Measurements from ENCODE around the gene DPH1. TPM values are rescaled to one million over a fixed set of nuclear protein-coding genes. Genes with fewer than 3 reads are reported as not detected.

DPH1 gene
- total RNA-seq, 1 donor from 2014 or later: 36.2 TPM

DNA sequence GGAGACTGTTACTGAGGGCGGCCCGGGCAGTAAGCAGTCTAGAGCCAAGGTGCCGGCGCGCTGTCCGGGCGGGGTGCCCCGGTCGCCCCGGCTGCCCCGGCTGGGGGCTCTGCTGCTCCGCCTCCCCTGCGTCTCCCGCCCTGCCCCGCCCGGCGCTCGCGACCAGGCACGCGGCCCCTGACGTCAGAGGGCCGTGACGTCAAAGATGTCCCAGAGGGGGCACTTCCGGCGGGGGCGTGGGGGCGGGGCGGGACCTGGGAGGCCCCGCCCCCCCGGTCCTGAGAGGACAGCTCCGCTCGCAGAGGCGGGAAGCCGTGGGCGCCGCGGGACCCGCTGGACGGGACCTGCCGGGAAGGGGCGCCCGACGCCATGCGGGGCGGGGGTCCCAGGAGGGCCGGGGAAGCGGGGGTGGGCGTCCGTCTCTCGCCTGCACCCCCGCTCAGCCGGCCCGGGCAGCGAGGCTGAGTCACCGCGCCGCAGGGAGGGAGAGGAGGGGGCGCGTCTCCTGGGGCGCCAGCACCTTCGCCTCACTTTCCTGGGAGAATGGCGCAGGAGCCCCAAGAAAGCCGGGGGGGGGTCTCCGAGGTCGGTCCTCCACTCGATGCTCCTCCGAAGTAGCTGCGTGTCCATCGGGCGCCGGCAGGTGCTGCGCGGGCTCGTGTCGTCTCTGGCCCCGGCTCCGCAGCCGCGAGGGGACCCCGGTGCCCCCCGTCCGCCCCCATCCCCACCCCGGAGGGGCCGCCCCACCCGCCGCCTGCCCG, 20.5 kb downstream of the DPH1 start:
- no peak for DNase-seq (ENCODE audit: low read depth)

- no peak for DNase-seq (ENCODE audit: low read depth)
Observed at GRCh38 chr17:2051061-2051932, 21.3 kb downstream of the DPH1 start.

DNA sequence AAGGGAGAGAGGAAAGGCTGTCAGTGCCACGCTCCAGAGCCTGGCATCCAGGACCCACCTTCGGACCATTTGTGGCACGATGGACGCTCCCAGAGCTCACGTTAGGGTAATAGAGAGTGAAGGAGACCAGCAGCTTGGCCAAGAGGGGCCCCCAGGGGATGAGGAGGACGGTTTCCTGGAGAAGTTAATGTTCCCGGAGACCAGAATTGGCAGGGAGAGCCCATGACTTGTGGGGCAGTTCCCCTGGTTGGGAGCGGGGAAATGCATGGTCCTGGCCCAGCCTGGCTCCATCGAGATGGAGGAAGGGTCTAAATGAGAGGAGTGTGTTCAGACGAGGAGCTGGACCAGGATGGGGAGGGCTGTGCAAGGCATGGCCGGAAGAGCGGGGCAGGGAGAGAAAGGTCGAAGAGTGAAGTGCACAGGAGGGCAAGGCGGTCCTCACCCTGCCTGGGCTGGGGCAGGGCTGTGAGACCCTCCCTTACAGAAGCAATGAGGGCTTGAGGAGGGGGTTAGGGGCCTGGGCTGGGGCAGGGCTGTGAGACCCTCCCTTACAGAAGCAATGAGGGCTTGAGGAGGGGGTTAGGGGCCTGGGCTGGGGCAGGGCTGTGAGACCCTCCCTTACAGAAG, 22.1 kb downstream of the DPH1 start:
- no peak for DNase-seq (ENCODE audit: low read depth)

- no peak for DNase-seq (ENCODE audit: low read depth)
Observed at GRCh38 chr17:2053380-2054261, 23.7 kb downstream of the DPH1 start.

DNA sequence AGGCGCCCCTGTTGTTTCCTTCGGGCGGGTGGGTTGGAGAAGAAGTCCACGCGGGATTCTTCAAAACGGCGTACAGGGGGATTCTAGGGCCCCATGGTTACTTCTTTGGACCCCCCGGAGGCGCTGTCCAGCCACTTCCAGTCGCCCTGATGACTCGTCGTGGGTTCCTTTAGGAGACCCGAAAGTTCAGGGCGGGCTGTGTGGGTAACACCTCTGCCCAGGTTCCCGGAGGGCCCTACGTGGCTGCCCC, 24.2 kb downstream of the DPH1 start:
- no peak for DNase-seq (ENCODE audit: low read depth)

DNA sequence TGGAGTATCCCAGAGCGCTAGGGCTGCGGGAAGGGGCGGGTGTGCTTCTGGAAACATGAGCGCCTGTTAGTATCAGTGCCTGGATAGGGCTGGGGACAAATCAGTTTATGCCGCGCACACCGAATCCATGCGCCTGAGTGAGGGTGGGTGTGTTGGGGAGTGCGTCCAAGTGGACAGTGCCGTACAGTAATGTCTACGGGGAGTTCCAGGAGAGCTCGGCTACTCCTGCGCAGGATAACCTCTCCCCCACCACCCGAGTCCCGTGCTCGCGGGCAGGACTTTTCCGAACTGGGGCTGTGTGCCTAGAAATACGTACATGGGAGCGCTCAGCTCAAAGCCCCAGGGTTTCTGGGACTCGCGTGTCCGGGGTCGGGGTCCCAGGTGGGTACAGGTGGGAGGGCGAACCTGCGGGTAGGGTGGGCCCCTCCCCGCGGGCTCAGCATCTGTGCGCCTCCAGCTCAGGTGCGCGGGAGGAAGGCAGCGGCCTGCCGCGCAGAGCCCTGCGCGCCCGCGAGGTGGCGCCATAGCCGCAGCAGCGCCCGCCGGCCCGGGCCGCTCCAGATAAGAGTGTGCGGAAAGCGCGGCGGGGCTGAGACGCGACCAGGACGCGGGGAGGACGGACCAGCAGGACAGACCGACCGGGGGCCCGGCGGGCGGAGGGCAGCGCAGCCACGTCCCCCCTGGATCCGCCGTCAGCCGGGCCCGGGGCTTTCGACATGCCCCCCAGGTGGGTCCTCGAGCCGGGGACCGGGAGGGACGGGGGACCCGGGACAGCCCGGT, 24.7 kb downstream of the DPH1 start, which contains the start of gene HIC1:
TSS of gene HIC1 (plus strand) at position 592 of the 780 bp plus-strand sequence. CDS start 1,588 bp downstream, outside the sequence.
- no peak for DNase-seq (ENCODE audit: low read depth)

DNA sequence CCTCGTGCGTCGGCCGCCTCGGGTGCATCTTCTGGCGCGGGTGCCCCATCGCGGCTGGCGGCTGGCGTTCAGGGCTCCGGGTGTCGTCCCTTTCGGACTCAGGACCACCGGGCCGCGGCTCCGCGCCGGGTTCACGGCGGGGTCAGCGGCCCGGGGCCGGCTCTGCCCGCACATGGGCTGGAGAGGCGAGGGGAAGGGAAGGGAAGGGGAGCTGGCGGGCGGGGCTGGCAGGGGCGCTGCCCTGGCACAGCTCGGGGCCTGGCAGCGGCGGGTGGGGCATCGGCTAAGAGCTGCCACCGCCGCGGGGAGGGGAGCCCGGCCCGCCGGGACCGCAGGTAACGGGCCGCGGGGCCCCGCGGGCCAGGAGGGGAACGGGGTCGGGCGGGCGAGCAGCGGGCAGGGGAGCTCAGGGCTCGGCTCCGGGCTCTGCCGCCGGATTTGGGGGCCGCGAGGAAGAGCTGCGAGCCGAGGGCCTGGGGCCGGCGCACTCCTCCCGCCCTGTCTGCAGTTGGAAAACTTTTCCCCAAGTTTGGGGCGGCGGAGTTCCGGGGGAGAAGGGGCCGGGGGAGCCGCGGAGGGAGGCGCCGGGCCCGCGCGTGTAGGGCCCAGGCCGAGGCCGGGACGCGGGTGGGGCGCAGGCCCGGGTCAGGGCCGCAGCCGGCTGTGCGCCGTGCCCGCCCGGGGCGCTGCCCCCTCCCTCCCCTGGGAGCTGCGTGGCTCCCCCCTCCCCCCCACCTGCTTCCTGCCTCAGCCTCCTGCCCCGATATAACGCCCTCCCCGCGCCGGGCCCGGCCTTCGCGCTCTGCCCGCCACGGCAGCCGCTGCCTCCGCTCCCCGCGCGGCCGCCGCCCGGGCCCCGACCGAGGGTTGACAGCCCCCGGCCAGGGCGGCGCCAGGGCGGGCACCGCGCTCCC, 25.6 kb downstream of the DPH1 start:
- DNase-seq (ENCODE audit: low read depth): no peak

GRCh38 chr17:2056206-2057174, 26.5 kb downstream of the DPH1 start:
- no peak for DNase-seq (ENCODE audit: low read depth)

DNA sequence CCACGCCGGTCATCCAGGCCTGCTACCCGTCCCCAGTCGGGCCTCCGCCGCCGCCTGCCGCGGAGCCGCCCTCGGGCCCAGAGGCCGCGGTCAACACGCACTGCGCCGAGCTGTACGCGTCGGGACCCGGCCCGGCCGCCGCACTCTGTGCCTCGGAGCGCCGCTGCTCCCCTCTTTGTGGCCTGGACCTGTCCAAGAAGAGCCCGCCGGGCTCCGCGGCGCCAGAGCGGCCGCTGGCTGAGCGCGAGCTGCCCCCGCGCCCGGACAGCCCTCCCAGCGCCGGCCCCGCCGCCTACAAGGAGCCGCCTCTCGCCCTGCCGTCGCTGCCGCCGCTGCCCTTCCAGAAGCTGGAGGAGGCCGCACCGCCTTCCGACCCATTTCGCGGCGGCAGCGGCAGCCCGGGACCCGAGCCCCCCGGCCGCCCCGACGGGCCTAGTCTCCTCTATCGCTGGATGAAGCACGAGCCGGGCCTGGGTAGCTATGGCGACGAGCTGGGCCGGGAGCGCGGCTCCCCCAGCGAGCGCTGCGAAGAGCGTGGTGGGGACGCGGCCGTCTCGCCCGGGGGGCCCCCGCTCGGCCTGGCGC, 27.3 kb downstream of the DPH1 start:
- DNase-seq (ENCODE audit: low read depth): no peak

DNA sequence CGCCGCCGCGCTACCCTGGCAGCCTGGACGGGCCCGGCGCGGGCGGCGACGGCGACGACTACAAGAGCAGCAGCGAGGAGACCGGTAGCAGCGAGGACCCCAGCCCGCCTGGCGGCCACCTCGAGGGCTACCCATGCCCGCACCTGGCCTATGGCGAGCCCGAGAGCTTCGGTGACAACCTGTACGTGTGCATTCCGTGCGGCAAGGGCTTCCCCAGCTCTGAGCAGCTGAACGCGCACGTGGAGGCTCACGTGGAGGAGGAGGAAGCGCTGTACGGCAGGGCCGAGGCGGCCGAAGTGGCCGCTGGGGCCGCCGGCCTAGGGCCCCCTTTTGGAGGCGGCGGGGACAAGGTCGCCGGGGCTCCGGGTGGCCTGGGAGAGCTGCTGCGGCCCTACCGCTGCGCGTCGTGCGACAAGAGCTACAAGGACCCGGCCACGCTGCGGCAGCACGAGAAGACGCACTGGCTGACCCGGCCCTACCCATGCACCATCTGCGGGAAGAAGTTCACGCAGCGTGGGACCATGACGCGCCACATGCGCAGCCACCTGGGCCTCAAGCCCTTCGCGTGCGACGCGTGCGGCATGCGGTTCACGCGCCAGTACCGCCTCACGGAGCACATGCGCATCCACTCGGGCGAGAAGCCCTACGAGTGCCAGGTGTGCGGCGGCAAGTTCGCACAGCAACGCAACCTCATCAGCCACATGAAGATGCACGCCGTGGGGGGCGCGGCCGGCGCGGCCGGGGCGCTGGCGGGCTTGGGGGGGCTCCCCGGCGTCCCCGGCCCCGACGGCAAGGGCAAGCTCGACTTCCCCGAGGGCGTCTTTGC, 28.0 kb downstream of the DPH1 start:
- DNase-seq (ENCODE audit: low read depth): no peak

DNA sequence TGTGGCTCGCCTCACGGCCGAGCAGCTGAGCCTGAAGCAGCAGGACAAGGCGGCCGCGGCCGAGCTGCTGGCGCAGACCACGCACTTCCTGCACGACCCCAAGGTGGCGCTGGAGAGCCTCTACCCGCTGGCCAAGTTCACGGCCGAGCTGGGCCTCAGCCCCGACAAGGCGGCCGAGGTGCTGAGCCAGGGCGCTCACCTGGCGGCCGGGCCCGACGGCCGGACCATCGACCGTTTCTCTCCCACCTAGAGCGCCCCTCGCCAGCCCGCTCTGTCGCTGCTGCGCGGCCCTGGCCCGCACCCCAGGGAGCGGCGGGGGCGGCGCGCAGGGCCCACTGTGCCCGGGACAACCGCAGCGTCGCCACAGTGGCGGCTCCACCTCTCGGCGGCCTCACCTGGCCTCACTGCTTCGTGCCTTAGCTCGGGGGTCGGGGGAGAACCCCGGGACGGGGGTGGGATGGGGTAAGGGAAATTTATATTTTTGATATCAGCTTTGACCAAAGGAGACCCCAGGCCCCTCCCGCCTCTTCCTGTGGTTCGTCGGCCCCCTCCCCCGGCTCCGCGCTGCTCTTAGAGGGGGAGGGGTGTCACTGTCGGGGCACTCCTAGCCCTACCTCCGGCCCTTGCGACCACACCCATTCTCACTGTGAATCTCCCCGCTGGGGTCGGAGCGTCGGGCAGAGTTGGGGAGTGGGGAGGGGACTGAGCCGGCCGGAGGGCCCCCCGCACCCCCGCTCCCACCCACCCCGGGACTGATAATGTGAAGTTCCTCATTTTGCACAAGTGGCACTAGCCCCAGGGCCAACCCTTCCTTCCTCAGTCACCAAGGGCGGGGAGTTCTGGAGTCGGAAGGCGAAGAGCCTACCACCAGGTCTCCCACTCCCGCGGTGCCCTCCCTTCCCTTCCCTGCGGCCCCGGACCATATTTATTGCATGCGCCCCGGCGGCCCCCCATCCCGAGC, 28.9 kb downstream of the DPH1 start:
- no peak for DNase-seq (ENCODE audit: low read depth)

GRCh38 chr17:2059547-2060384, 29.8 kb downstream of the DPH1 start:
- no peak for DNase-seq (ENCODE audit: low read depth)

- no peak for DNase-seq (ENCODE audit: low read depth)
Observed at GRCh38 chr17:2060385-2060658, 30.4 kb downstream of the DPH1 start.

DNA sequence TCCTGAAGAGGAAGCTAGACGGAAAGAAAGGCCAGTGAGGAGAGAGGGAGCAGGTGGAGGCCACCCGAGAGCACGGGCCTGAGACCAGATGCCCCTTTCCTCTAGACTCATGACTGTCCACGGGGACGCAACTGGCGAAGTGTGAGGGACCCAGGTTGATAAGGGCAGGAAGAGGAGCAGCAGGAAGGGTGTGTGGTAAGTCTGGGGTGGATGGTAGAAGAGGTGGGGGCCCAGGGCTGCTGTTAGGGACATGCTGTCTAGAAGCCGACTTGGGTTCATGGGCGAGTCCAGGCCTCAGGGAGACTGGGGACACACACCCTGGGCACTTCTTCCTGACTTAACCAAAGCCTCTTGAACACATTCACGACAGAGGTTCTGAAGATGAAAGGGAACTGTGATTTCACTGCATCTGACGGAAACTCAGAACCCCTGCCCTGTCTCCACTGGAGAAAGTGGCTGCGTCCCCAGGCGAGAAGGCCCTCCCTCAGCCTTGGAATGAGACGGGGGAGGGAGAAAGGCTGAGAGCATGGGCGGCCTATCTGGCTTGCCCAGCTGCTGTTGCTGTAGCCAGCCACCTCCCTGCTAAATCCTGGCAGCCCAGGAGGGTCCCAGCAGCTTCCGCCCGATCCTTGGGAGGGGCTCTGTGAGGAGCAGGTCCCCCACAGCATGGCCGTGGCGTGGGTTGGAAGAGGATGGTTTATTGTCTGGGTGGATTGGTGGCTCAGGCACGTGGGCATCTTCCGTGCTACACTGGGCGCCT, 30.9 kb downstream of the DPH1 start:
- DNase-seq (ENCODE audit: low read depth): no peak

DNA sequence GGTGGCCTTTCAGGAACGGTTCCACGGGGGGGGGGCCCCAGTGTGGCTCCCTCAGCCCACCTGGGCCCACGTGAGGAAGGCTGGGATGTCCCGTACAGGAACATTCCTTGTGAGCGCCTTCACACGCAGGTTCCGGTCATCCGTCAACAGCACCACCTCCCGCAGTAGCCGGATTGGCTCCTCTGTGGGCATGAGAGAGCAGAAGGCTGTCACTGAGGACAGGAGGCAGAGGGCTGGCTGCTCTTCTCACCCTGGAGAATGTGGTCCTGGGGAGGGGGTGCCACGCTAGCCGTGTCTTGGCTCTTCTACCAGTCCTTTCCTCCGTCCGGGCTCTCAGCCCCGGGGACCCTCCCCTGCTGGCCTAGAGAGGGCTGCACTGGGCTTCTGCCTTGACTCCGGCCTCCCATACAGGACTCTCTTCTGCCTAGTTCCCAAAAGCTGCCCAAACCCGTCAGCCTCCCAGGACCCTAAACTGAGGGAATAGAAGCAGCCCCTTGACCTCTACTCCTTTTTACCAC, 31.5 kb downstream of the DPH1 start:
- no peak for DNase-seq (ENCODE audit: low read depth)

Measured in renal cortical epithelial cell (primary cell).